HTR-8/SVneo (cell line): ENCODE data around the gene SACM1L.
"Not testable (repeated sequence)": the region's sequence is repeated elsewhere in the genome, so short reads cannot be mapped to it uniquely, and the experiment has no call there.

Experiments
- DNase-seq: peaks from one replicate; pipeline ENCODE4 v3.0.0; 2011; ENCODE audit warnings: low spot score, mixed read lengths; ENCODE audit not compliant: insufficient read length
- FAIRE-seq: peaks from 2 replicates; lab custom pipeline; 2011; peaks lifted over from hg19 to GRCh38; lab: Jason Lieb, UNC

The SACM1L gene

DNA sequence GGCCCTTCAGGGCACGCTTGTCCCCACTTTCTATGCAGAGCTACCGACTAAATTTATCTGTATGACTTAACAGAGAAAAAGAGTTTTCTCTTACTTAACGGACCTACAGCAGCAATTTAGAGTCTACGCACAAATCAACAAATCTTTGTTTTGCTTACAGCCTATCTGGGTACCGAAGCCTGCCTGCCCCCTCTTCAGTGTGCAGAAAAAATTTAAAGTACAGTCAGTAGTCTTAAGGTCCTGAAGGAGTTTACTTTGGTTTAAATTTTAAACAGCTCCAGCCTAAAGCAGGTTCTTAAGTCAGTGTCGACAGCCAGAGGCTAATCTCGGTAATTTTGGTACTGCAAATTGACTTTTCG, 570 bp downstream of the SACM1L start:
- DNase-seq (no peak), FAIRE-seq (no peak)

DNA sequence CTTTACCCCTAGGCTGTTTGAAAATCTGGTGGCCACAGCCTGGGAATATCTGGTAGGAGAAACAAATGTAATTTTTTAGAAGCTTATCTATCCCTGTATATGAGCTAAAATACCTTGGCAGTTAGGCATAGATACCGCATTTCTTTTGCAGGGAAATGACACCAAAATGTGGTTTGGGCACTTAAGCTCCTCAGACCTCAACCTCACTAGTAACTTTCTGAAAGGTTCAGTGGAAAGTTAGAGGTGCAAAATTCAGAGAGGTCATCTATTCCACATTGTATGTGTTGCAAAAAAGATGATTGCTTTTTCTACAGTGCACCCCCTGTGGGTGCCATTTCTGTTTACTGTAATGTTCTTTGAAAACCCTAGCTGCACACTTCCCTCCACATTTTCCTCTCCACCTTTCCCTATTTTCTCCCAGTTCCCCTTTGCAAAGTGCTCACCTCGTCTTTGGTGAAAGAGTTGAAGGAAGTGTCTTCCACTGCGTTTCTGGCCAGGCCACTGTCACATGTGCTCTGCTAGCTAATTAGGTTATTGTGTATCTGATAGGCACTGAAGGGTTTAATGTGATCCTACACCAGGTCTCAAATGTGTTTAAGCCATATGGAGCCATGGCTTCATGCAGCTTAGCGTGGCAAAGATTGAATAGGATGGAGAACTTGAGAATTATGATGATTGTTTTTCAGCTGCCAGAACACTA, 1.3 kb downstream of the SACM1L start:
- no peak for FAIRE-seq
- DNase-seq: no peak

DNA sequence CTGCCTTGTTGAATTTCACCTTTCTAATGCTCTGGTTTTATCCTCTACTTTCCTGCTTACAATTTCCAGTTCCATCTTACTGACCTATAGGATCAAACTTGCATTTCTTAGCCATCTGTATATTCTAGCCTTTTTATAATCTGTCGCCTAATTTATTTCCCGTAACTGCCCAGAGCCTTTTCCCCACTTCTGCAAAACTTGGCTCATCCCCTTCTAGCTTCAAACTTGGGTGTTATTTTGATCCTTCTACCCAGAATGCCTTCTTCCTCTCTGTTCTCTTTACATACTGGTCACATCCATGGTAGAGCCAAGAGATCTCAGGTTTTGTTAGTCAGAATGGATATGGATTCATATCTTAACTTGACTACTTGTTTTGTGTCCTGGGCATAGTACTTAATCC, 2.6 kb downstream of the SACM1L start:
- no peak for FAIRE-seq
- no peak for DNase-seq

DNA sequence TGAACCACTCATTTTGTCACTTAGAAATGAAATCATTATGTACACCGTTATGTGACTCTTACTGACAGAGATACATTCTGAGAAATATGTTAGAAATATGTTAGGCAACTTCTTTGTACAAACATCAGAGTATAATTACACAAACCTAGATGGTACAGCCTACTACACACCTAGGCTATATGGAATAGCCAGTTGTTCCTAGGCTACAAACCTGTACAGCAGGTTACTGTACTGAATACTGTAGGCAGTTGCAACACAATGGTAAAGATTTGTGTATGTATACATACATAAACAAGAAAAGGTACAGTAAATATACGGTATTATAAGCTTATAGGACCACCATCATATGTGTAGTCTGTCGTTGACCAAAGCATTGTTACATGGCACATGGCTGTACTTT, 3.7 kb downstream of the SACM1L start:
- no peak for FAIRE-seq
- no peak for DNase-seq

DNA sequence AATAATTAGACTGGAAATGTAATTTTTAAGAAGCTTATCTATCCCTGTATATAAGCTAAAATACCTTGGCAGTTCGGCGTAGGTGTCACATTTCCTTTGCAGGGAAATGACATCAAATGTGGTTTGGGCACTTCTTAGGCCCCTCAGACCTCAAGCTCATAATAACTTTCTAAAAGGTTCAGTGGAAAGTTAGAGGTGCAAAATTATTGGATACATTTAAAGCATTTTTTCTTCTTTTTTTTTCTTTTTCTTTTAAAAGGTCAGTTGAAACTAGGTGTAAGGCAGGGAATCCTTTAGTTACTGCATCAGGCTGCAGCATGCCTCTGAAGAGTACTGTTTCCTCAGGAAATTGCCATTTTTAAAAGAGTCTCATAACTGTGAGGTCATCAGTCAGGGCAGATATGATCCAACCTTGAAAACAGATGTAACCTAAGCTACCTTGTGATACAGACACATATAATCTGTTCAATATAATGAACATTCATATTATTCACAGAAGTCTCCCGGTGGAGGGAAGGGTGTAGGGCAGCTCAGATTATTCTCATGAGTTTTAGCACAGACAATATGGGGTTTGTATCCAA, 4.8 kb downstream of the SACM1L start:
- FAIRE-seq (no peak), DNase-seq (peak; percentile 3)

DNA sequence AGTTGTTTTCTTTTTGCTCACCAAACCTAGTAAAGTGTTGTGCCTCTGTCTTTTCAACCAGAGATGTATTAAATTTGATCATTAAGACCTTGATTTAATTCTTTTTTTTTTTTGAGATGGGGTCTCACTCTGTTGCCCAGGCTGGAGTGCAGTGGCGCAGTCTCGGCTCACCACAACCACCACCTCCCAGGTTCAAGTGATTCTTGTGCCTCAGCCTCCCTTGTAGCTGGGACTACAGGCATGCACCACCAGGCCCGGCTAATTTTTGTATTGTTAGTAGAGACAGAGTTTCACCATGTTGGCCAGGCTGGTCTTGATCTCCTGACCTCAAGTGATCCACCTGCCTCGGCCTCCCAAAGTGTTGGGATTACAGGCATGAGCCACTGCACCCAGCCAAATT, 6.0 kb downstream of the SACM1L start:
- not testable (repeated sequence) for FAIRE-seq, DNase-seq

DNA sequence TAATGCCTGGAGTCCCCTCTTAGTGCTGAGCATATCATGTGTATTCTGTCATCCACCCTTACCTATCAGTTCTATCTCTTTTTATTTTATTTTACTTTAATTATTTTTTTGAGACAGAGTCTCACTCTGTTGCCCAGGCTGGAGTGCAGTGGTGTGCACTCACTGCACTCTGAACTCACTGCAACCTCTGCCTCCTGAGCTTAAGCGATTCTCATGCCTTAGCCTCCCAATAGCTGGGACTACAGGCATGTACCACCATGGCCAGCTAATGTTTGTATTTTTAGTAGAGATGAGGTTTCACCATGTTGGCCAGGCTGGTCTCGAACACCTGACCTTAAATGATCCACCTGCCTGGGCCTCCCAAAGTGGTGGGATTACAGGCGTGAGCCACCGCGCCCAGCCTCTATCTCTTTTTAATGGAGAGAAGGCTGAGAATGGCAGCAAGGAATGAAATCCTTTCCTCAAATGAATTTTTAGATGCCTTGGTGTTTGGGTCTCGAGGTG, 11.4 kb downstream of the SACM1L start:
- no peak for DNase-seq
- FAIRE-seq: no peak

DNA sequence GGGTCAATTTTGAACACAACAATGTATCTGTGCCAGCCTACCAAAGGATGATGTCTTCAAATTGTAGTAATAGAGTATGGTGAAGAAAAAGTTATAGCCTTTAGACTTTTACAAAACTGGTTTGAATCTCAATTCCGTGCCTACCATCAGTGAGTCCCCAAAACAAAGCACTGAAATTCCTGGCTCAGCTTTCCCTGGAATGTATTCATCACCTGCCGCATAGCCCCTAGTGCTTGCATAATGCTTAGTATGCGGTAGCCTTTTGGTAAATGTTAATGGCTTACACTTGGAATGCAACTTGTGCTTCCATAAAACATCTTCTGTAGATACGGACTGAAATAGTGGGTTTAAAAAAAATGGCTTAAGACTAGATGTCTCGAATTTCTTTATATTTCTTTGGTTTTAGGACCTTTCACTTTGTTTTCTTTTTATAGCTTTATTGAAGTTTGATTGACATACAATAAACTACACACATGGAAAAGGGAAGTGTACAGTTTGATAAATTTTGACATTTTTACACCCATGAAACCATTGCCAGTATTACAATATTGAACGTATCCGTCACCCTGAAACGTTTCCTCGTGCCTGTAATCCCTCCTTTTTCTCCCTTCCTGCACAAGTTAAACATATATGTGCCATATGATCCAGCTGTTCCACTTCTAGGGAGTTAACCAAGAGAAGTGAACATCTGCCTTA, 12.1 kb downstream of the SACM1L start:
- no peak for FAIRE-seq
- no peak for DNase-seq

DNA sequence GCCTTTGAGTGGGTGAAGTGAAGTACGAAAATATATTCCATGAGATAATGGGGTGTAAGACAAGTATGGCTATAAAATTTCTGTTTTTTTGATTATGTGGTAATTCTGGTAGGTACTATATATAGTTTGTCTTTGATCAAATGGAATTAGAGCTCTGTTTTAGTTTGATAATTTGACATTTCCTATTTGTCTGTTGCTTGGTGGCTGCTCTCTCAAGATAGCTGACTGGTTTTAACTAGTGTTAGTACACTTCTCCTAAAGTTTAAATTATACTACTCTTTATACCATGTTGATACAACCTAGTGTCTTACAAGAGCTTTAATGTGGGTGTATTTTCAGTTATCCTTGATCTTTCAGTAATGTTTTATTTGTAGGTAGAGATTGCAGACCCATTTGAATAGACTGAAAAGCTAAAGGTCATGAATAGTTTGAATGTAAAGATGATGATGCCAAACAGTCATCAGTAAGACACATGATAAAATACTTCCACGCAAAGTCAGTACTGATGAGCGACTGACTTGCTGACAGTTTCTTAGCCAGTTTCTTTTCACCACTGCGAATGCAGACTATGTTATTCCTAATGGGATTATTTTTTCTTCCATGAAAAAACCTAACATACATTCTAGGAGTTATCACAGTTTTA, 15.2 kb downstream of the SACM1L start:
- FAIRE-seq (no peak), DNase-seq (no peak)

DNA sequence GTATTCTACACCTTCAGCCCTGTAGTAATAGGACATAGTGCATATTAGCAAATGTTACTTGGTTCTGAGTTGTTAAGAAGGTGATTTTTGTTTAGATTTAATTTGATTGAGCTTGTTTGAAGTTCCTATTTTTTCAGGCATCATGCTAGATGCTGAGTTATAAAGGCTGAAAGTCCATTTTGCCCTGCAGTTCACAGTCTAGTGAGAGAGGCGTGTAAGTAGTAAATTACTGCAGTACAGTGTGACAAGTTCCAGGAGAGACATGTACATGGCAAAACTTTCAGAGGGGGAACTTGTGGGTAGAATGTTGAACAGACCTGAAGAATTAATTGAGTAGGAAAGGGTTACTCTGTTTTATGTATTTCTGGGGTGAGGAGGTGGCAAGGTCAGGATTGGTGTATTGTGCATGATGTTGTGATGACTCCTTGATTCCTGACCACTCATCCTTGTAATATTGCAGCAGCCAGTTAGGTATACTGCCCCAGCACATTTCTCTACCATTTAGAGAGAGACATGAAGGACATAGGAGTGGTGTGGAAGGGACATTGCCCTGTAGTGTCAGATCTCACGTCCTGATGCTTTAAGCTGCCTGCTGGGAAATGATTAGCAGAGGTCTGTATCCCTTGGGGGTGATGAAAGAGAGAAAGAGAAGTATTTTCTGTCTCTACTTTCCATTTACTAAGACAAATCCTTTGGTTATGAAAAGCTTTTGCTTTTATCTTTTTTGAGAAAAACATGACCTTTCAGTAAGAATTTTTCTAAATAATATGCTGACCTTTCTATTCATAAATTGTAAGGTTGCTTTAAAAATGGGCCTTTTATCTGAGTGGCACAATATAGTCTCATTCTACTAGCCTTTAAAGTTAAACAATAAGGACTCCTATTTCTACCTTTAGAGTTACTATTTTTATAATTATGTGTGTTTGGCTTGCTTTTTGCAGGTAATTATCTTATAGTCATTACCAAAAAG, 16.9 kb downstream of the SACM1L start:
- DNase-seq (no peak), FAIRE-seq (no peak)

DNA sequence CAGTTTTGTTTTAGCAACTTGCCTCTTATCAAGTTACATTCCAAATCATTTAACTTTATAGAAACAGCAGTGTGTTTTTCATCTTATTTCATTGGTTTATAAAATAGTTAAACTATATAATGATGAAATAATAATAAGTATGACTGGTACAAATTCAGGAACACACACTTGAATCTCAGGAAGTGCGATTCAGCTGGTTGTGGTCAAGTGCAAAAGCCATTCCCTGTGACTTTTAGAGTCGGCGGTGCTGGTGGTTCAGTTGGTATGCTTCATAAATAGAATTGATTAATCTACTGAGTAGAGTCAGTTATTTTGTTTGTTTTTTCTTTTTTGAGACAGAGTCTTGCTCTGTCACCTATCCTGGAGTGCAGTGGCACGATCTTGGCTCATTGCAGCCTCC, 22.7 kb downstream of the SACM1L start:
- DNase-seq: no peak
- no peak for FAIRE-seq

DNA sequence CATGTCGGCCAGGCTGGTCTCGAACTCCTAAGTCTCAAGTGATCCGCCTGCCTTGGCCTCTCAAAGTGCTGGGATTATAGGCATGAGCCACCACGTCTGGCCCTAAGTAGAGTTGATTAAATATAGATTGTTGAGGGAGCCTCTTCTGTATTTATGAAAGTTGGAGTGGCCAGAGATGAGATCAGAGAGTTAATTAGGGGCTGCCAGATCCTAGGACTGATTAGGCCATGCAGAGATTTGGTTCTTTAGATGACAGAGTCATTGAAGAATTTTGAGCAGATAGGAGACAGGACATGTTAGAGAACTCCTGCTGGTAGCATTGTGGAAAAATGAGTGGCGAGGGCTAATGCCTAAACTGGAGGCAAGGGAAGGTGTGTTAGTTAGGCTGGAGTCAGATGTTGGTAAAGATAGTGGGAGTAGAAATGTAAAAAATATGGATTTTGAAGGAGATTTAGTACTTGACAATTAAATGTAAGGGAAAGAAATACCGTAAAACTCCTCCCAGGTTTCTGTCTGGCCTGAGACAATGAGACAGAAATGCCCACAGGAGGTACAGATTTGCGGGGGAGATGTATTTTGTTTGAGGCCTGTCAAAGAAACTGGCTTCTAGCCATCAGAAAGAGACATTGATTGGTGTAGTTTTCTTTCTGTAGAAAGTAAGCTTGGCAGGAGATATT, 23.4 kb downstream of the SACM1L start:
- FAIRE-seq: no peak
- no peak for DNase-seq

DNA sequence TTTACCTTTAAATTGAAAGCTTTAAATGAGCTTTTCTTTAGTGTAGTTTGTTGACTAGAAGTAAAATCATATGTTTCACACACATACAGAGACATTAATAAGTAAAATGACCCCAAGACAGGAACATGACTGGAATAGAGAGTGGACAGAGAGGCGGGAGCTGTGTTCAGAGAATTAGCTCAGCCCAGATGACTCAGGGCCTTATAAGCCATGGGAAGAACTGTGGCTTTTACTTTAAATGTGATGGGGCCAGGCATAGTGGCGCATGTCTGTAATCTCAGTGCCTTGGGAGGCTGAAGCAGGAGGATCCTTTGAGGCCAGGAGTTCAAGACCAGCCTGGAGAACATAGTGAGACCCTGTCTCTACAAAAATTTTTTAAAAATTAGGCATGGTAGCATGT, 26.7 kb downstream of the SACM1L start:
- FAIRE-seq: no peak
- DNase-seq: no peak

DNA sequence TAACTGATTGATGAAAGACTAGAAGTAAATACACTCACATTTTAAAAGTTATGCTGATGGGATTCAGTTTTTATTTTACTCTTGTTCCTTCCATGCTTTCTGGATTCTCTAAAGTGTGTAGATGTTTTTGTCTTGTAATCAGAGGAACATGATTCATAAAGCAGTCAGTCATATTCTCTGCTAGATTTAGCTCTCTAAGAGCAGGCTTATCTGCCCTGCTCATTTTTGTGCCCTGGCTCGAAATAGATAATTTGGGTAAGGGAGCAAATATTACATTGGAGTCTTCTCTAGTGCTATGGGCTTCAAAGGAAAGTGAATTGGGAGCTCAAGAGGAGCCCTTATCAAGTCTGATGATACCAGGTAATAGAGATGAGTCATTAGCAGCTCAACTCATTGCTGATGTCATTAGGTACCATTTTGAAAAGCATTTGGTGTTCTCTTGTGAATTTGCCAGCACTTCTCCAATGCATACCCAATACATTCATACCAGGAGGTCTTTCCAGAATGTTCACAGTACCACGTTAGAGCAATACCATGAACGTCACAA, 27.7 kb downstream of the SACM1L start:
- FAIRE-seq (no peak), DNase-seq (no peak)

DNA sequence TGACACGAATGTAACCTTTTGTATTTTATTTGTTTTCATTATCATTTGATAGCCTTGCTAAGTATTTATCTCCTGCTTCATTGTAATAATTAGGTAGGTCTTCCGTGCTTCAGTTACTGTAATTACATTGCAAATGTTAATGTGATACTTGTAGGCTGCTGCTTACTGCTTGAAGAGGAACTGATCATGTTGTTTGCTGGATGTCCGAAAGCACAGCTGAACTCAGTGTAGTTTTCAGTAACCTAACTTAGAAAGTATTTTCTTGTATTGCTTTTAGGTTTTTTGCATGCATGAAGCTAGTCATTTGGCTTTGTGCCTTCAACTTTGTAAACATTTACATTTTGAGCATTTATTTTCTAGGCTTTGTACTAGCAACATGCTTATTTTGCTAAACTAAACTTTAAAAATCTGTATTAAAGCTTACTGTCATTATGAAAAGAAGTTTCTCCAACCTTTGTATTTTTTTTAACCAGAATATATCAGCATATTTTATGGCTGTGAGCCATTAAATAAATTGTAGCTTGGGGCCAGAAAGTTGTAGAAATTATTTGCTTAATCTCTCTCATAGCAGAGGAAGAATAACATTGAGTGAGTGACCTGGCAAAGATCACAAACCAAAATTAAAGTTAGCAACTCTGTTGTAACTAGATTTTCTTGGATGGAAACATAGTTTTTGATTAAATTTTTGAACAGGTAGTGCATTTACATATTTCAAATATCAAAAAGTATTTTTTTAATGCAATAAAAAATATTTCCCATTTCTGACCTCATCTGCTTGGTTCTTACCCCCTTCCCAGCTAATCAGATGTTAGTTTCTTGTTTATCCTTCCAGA, 30.7 kb downstream of the SACM1L start:
- no peak for DNase-seq
- no peak for FAIRE-seq

DNA sequence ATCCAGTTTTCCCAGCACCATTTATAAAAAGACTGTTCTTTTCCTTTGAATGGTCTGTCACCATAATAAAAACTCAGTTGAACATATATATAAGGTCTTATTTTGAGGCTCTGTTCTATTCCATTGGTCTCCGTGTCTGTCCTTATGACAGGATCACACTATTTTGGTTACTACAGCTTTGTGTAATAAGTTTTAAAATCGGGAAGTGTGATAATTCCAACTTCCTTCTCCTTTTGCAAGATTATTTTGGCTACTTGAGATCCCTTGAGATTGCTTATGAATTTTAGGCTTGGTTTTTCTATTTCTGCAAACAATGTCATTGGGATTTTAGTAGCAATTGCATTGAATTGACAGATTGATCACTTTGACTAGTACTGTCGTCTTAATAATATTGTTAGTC, 35.7 kb downstream of the SACM1L start:
- DNase-seq (no peak), FAIRE-seq (no peak)

DNA sequence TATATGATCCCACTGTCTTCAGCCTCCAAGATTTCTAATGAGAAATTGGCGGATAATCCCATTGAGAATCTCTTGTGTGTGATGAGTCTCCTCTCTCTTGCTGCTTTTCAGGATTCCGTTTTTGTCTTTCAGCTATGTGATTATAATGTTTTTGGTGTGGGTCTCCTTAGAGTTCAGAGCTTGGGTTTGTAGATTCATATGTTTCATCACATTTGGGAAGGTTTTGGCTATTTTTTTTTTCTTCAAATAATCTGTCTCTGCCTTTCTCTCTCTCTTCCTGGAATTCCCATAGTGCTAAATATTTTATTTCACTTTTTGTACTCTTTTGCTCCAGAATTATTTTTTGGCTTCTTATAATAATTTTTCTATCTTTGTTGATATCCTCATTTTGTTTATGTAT, 40.4 kb downstream of the SACM1L start:
- FAIRE-seq (no peak), DNase-seq (no peak)

DNA sequence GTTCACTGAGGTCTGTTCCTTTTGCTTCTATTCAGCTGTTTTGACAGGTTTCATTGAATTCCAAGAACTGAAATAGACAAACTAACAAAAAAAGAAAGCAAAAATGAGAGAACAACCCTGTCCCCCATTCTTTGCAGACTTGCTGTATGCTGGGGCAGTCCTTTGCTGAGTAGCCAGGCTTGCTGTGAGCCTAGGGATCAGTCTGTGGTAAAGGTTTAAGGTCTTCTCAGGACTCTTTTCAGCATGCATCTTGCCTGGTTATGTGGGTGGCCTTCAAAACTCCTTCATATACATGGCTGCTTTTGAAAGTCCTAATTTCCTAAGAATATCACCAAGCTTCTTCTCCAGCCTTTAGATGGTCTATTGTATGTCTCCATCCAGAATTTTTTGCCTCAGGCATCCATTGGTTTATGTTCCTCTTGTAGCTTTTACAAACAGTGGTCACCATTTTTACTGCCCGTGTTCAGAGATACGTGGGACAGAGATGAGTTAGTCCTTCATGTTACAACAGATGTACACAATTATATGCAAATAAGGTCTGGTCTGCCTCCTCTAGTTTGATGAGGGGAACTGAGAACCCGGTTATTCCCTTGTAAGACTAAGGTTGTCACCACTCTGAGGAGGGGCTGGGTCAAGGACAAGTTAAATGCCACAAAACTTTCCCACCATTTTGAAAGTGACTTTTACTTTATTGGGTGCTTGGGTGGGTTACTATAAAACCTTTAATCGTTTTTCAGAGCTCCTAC, 41.4 kb downstream of the SACM1L start:
- FAIRE-seq (no peak), DNase-seq (no peak)
